Measurements from ENCODE around the gene SPATA24.
A peak's percentile ranks its signal among the peaks of the same experiment; 100 is the strongest.

The SPATA24 gene

GRCh38 chr5:139385061-139386049 lies 18.5 kb downstream of the SPATA24 start:
- H3K4me3 ChIP-seq (ENCODE audit: low read depth, low read length), result no peak overlapping the region
- no peak for DNase-seq (ENCODE audit: low read depth)
- no peak for TF ChIP-seq CTCF (IDR thresholded peaks at IDR 0.05; ENCODE audit: control insufficient read depth, extremely low read depth, insufficient read depth)

GRCh38 chr5:139384591-139385051 lies 19.3 kb downstream of the SPATA24 start:
- no peak for TF ChIP-seq CTCF (IDR thresholded peaks at IDR 0.05; ENCODE audit: control insufficient read depth, extremely low read depth, insufficient read depth)
- no peak for DNase-seq (ENCODE audit: low read depth)

GRCh38 chr5:139383993-139384590 lies 19.8 kb downstream of the SPATA24 start:
- H3K4me3 ChIP-seq (ENCODE audit: low read depth, low read length), result 0 out of 2 replicates have a peak overlapping the region, but pooled peaks have one; percentile 22
- no peak for DNase-seq (ENCODE audit: low read depth)
- TF ChIP-seq CTCF (IDR thresholded peaks at IDR 0.05; ENCODE audit: control insufficient read depth, extremely low read depth, insufficient read depth), result no peak

More at GRCh38 chr5:139384591-139385051, 19.3 kb downstream of the SPATA24 start:
- 0 out of 2 replicates have a peak overlapping the region, but pooled peaks have one; percentile 22 for H3K4me3 ChIP-seq (ENCODE audit: low read depth, low read length)

- TF ChIP-seq CTCF (IDR thresholded peaks at IDR 0.05; ENCODE audit: control insufficient read depth, extremely low read depth, insufficient read depth), result no peak
- 0 out of 2 replicates have a peak within 1 kb of the TSS, but pooled peaks have one; percentile 22 for H3K4me3 ChIP-seq (ENCODE audit: low read depth, low read length)
- no peak for DNase-seq (ENCODE audit: low read depth)
These were observed 20.5 kb downstream of the SPATA24 start, which contains the start of gene SLC23A1 for GRCh38 chr5:139383275-139383992. Gene SLC23A1, minus strand, starts transcription at chr5:139383297. Its CDS starts 44 bp downstream, at chr5:139383253.

- no peak for TF ChIP-seq CTCF (IDR thresholded peaks at IDR 0.05; ENCODE audit: control insufficient read depth, extremely low read depth, insufficient read depth)
- no peak for DNase-seq (ENCODE audit: low read depth)
- H3K4me3 ChIP-seq (ENCODE audit: low read depth, low read length), result no peak overlapping the region
These were observed 21.1 kb downstream of the SPATA24 start for GRCh38 chr5:139382807-139383206.

Measured in LNCaP clone FGC (cell line).